Thyroid gland (tissue), 4 donors: ENCODE data around the gene PLA2G12A.

Experiments
- CTCF ChIP-seq, 6 experiments: fragments of 200-600 bp in 3 of 6; fragments of 450-650 bp in 3 of 6; sonication (generic) in 3 of 6; IDR thresholded peaks; one replicate each; pipeline ENCODE4 v1.5.1; 2016 to 2019; ENCODE audit warnings: antibody characterized with exemption in 6 of 6, mild to moderate bottlenecking in 2 of 6, inconsistent platforms in 1 of 6, moderate library complexity in 1 of 6
- POLR2A ChIP-seq, 2 donors: fragments of 450-650 bp; IDR thresholded peaks; one replicate each; pipeline ENCODE4 v1.6.1; 2017; ENCODE audit warnings: antibody characterized with exemption in 2 of 2, mild to moderate bottlenecking in 2 of 2, moderate library complexity in 1 of 2

GRCh38 chr4:109708435-109708834, 21.4 kb downstream of the PLA2G12A start:
- TF ChIP-seq CTCF (IDR thresholded peaks at IDR 0.05) (no peak), POLR2A (IDR thresholded peaks at IDR 0.05) (no peak)
